C1 segment of cervical spinal cord (tissue), 14 donors: Measurements from ENCODE around the gene KLHL29.

ENCODE experiments used
- DNase-seq, 14 donors: peaks; one replicate each; lab custom pipeline; 2025; lab: John Stamatoyannopoulos, UW

The KLHL29 gene

GRCh38 chr2:23492921-23493320, 107.9 kb downstream of the KLHL29 start:
- no peak for DNase-seq

DNA sequence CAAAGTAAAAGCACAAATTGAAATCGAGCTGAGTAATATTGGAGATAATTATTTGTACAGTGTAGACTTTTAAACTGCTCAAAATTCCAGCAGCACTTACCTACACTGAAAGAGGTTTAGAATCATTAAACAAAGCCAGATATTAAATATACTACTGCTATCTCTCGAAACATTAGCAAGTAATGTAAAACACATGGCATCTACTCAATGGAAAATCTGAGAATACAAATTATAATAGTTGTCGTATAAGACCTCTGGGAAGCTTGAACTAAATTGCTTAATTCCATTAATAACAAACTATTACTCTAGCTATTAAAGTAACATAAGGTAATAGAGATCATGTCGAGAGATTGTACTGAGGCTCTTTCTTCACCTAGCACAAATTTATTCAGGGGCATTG, 108.9 kb downstream of the KLHL29 start:
- no peak for DNase-seq

DNA sequence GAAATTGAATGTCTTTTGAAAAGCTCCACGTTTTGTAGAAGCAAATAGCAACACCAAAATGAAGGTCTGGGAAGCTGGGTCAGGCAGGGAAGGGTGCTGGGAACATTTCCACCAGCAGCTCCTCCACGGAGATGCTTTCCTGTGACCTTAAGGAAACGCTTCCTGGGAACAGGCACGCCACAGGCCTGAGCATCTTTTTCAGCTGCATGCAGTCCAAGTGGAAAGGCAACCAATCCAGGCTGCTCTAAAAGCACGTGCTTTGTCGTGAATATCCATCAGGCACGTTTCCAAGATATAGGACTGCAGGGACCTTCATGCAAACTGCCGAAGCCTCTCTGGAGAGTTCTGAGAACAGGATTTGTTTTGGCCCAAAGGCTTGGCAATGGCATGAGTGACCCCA, 109.3 kb downstream of the KLHL29 start:
- no peak for DNase-seq

- no peak for DNase-seq
These were observed 110.7 kb downstream of the KLHL29 start for GRCh38 chr2:23495661-23496114.

DNA sequence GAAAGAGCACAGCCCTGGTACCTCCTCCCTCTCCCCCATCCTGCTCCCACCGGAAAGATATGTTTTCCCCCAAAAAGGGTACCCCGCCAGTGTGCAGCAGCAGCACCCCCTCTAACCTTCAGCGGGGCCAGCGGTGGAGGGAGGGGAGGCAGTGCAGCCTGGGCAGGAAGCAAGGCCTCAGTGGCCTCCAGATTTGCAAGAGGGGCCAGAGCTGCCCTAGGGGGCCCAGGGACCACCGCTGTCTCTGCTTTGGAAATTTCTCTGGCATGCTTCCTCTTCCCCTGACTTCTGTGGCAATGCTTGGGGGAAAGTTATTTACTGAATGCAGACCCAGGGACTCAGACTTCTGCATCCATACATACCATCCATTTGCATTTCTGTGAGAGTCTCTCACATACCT, 111.5 kb downstream of the KLHL29 start:
- DNase-seq, result no peak

GRCh38 chr2:23497063-23497462, 112.1 kb downstream of the KLHL29 start:
- peak in 1 of 14 donors; percentile 7 for DNase-seq

- no peak for DNase-seq
These were observed 112.6 kb downstream of the KLHL29 start for GRCh38 chr2:23497536-23497935.

DNA sequence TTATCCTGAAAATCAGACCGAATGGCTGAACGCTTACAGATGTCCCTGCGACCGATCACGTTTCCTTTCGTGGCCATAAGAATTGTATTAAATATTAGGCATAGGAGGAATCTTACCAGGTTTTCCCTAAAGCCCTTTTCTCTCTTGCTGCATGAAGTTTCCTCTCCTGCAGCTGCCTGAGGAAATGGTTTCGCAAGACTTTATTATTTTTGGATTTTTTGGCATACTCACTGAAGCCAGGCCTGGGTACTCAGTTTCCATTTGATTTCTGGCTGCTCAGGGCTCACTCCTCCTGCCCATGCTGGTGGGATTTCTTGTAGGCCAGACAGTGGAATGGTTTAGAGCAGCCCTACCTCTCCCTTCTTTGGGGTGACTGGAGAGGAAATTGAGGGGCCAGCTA, 114.0 kb downstream of the KLHL29 start:
- DNase-seq, result no peak

- no peak for DNase-seq
These were observed 114.5 kb downstream of the KLHL29 start for GRCh38 chr2:23499439-23499838.

GRCh38 chr2:23500836-23501235, 115.9 kb downstream of the KLHL29 start:
- no peak for DNase-seq

DNA sequence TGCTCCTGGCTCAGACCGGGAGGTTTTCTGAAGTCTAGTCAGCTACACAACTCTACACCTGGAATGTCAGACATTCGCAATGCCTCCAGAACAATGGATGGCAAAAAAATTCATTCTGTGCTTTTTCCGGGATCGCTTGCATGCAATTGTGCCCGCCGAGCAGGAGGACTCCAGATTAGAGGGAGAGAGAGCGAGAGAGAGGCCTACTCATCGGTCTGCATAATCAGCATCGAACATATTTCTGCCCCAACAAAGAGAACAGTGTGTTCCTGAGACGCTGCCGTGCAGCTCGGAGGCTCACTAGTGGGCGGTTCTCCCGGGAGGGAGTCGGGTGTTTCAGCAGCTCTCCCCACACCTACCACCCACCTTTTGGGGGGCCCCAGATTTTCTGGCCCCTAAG, 117.1 kb downstream of the KLHL29 start:
- peak in 2 of 14 donors; percentile 16 to 34 for DNase-seq

GRCh38 chr2:23503097-23503496, 118.1 kb downstream of the KLHL29 start:
- DNase-seq, result no peak

DNA sequence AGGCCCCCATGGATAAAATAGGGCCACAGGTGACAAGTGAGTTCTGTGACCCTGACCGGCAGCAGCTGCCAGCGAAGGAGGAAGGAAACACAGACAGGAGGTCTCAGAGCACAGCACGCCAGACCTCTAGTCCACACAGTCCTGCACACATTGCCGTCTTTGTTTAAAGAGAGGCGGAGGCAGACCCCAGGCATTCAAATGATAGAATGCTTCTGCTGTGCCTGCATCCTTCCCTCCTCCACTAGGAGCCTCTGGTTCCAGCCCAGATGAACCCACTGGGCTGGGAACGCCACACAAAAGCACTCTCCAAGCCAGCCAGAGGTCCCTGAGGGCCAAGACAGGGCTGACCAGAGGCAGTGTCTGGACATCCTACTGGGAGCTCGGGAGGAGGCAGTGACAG, 118.7 kb downstream of the KLHL29 start:
- no peak for DNase-seq

DNA sequence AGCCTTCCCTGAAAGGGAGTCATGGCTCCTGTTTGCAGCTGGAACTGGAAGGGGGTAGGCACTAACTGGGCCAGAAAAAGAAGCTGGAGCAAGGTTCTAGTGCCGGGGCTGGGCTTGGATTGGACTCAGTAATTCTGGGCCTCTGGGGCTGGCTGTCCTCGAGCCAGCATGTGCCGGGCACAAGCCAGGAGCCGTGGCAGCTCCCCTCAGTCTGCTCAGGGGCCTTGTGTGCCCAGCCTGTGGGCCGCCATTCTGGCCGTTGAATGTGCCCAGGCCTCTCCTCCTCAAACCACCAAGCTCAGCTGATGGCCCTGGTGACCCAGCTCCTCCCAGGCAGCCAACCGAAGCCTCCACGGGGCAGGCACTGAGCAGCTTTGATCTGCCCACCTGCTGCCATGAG, 119.6 kb downstream of the KLHL29 start:
- no peak for DNase-seq

DNA sequence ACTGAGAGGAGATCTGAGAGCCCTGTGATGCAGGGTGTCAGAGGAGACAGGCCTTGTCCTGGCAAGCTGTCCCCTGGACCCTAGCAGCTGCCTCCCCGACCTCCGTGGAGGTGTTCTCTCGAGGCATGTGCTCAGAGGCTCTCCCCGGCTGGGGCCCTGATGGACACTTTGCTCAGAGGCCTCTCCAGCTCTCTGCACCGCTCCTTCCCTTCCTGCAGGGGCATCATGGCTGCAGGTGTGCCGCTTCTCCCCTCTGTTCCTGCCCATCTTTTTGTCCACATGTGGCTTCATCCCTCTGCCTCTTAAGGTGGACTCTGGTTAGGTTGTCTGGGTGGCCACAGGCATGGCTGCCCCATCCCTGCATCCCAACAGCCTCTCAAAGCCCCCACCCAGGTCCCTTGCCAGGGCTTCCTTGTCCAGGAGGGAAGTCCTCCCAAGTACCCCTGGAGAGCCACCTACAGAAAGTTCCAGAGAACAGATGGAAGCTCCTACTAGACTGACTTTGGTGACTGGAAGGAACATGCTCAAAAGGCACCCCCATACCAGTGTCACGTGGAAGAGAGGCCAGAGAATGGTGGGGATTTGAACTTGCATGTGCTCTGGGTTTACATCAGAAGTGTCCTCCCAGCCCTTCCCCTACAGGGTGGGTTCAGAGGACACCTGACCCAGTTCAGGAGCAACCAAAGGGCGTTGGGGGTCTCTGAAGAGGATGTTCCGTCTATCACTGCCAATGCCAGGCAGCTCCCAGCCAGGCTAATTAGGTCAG, 120.4 kb downstream of the KLHL29 start:
- DNase-seq, result no peak

DNA sequence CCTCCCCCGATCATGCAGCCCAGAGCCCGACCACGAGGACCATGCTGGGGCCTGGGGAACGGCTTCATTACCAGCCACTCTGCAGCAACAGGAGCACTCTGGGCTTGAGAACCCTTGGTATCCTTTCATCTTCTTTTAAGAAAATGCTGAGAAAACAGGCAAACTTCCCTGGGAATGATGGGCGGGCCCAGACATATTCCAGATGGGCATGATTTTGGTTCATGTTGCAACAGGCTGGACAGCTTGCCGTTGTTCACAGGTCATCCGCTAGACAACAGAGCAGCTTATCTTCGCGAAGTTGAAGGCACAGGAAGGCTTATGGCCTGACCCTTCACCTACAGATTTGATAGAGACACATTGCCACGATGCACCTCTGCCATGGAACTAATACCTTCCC, 121.0 kb downstream of the KLHL29 start:
- no peak for DNase-seq

DNA sequence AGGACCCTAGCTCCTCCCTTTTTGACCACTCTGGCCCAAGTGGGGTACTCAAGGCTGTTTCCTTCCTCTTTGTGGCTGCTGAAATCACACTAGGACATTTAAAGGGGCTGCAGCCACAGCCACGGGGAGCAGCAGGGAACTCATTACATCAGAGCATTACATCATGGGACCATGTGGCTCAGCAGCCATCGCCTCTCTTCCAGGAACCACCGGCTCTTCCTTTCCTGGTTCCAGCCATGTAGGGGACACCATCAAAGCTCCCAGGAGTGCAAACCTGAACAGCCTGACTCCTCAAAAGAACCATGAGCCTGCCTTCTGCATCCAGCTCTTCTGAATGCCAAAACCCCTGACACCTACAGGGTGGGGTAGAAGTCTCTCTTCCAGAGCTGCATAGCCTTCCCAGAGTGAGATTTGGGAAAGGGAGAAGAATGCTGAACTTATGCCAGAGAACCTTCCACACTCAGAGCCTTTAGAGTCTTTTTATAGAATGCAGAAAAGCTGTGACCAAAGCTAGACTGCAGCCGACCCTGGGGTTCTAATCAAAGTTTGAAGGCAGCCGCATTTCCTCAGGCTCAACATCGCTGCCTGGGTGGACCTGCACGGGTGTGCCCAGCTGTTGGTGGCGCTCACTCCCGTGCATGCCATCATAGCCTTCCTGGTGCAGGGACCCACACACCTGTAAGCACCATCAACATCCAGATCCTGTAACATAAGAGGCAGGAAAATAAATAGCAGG, 121.7 kb downstream of the KLHL29 start:
- peak in 1 of 14 donors; percentile 28 for DNase-seq

DNA sequence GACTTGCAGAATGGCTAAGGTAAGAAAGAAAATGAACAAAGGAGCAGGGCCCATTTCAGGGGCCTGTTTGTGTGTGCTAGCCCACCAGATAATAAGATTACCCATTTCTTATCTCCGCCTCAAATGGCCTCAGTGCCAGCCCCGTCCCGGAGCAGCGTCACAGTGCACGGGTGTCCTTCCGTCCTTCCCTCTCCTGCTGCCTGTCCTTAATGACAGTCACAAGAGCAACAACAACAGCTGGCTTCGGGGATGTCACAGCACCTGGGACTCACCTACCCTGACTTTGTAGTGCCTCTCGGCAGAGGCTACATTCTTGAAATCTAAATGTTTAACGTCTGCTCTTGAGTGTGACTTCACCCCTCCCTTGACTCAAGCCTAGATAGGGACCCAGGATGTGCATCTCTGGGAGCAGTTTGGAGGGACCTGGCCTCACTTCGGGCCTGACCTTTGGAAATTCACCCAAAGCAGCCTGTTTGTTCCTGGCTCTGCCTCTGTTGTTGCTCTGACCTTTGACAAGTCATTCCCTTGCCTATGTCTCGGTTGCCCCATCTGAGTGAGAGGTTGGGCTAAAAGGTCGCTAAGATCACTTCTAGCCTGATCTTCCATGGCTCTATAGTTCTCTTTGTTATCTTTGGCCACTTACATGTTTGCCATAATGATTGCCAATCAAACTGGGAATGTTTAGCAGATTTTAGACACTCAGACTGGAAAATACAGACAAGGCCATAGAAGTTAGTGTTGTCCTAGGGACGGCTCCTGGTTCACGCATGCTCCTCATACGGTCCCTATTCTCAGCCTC, 122.5 kb downstream of the KLHL29 start:
- DNase-seq, result no peak

DNA sequence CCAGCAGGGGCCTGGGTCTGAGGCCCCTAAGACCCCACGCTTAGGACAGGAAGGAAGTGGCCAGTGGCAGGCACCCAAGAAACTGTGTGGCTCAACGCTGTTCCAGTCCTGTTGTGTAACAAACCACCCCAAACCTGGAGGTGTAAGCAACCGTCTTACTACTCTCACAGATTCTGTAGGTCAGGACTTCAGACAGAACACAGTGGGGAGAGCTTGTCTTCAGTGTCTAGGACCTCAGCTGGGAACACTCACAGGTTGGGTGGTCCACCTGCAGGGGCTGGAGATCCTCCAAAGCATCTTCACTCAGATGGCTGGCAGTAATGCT, 123.0 kb downstream of the KLHL29 start:
- DNase-seq, result no peak

DNA sequence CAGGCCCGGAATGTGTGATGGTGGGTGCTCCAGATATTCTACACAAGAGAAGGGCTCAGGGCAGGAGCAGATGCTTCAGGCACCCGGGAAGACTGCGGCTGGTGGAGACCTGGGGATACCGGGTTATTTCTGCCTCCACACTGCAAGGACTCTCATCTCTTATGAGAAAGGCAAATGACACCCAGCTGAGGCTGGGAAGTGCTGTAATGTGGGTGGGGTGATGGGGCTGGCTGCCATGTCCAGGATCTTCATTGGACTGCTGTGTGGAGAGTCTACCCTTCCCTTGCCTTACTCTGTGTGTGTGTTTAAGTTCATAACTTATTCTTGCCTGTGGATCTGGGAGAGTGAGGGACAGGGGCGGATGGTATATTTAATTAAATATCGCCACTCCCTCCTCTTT, 124.1 kb downstream of the KLHL29 start:
- no peak for DNase-seq

DNA sequence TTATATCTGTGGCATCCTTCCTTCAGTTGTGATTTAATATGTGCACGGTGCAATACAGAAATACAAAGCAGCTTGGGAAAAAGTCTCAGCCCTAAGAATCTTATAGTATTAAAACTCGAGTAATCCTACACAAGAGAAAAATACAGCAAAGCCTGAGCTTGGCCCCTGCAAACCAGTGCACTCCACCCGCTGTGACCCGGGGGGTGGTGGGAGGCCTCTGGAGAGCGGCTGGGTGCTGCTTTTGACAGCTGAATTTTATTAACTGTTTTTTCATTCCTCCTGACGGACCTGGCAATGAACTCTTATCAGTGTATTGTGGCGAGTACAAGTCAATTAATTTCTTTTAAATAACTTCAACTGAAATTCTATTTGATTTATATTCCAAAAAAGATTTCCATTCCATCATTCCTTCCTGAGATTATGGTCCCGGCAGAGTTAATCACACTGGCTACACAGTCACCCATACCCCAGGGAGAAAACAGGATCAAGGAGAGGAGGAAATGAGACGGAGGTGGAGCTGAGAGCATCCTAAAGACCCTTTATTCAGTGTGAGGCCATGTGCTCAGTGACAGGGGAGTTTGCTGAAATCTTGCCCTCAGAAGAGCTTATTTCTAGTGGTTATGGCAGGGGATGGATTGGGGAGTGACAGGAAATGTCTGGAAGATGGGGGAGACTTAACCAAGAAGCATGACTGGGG, 124.8 kb downstream of the KLHL29 start:
- no peak for DNase-seq

DNA sequence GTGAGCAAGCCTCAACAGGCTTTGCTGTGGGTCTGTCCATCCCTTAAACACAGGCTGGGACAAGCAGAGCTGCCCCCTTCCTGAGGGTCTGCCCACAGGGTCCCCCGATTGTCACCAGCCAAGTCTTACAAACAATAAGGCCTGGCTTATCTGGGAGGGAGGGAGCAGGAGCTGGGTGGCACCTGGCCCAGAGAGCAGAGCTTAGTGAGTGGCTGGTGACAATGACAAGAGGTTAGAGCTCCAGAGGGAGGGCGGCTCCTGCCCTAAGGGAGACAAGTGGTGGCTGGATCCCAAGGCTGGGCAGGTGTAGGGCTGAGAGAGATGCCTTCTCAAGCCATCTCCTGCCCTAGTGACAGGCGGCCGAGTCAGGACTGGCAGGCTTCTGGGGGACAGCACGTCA, 125.5 kb downstream of the KLHL29 start:
- DNase-seq, result no peak
